Smooth muscle cell (in vitro differentiated cells): ENCODE measurements around the gene PAH. TPM values are rescaled to one million over a fixed set of nuclear protein-coding genes. Genes with fewer than 3 reads are reported as not detected.

Experiments
- DNase-seq: peaks from one replicate; lab custom pipeline; 2025; ENCODE audit not compliant: unreplicated experiment; lab: John Stamatoyannopoulos, UW
- H2AFZ ChIP-seq: fragments of 200-600 bp; sonication (generic); 2 replicates; pipeline ENCODE4 v1.6.0; 2016; ENCODE audit warnings: antibody characterized with exemption, low read depth, mild to moderate bottlenecking
- H3F3A ChIP-seq: fragments of 200-600 bp; sonication (generic); 2 replicates; pipeline ENCODE4 v1.6.0; 2017; ENCODE audit warnings: antibody characterized with exemption, low read depth
- H3K27ac ChIP-seq: fragments of 200-600 bp; sonication (generic); 2 replicates; pipeline ENCODE4 v1.5.1; 2016; ENCODE audit warnings: low read depth, mild to moderate bottlenecking
- H3K27me3 ChIP-seq: fragments of 200-600 bp; sonication (generic); 2 replicates; pipeline ENCODE4 v1.6.1; 2016; ENCODE audit warnings: low read depth, mild to moderate bottlenecking
- H3K36me3 ChIP-seq: fragments of 200-600 bp; sonication (generic); 2 replicates; pipeline ENCODE4 v1.5.1; 2016; ENCODE audit warnings: low read depth
- H3K4me1 ChIP-seq: fragments of 200-600 bp; sonication (generic); 2 replicates; pipeline ENCODE4 v1.5.1; 2016; ENCODE audit warnings: low read depth
- H3K4me2 ChIP-seq: fragments of 200-600 bp; sonication (generic); 2 replicates; pipeline ENCODE4 v1.6.0; 2016; ENCODE audit warnings: mild to moderate bottlenecking
- H3K4me3 ChIP-seq: fragments of 200-600 bp; sonication (generic); 2 replicates; pipeline ENCODE4 v1.5.1; 2016; ENCODE audit warnings: mild to moderate bottlenecking
- H3K79me2 ChIP-seq: fragments of 200-600 bp; sonication (generic); 2 replicates; pipeline ENCODE4 v1.6.0; 2016; ENCODE audit warnings: low read depth, mild to moderate bottlenecking
- H3K9ac ChIP-seq: fragments of 200-600 bp; sonication (generic); 2 replicates; pipeline ENCODE4 v1.6.0; 2016; ENCODE audit warnings: low read depth
- H3K9me3 ChIP-seq: fragments of 200-600 bp; sonication (generic); replicated peaks from 2 replicates; pipeline ENCODE4 v1.5.1; 2016; ENCODE audit warnings: low read depth
- H4K20me1 ChIP-seq: fragments of 200-600 bp; sonication (generic); 2 replicates; pipeline ENCODE4 v1.6.0; 2016; ENCODE audit warnings: low read depth
- WGBS: methylation state at CpG from one replicate; pipeline ENCODE4 v1.1.7; 2016; ENCODE audit warnings: low lambda C conversion rate; 5-methylcytosine and 5-hydroxymethylcytosine counted together
- polyA plus RNA-seq: library from polyadenylated mRNA; unstranded; fragments of >200 nt; fragmentation: Nextera tagmentation; extraction: Ambion mirVana; gene quantifications from 2 replicates; pipeline ENCODE4 v1.2.1, GENCODE V29; 2016
- total RNA-seq: library from RNA; depleted of rRNA; stranded (reverse); fragments of >200 nt; gene quantifications from 2 replicates; pipeline ENCODE4 v1.2.3, GENCODE V29; 2014
- TF ChIP-seq, protein P1 (sequence below): fragments of 200-600 bp; sonication (generic); IDR thresholded peaks from 2 replicates; pipeline ENCODE4 v1.5.1; 2017; ENCODE audit warnings: borderline replicate concordance, mild to moderate bottlenecking, antibody characterized with exemption; ENCODE audit not compliant: insufficient read depth, poor library complexity, severe bottlenecking

Gene PAH
- total and polyA plus RNA-seq, 2 experiments from 2014 or later: not detected

GRCh38 chr12:102811110-102811737 lies 105.8 kb downstream of the PAH start:
- peaks cover 10% of the 10 kb centered on the region for H3K27me3 ChIP-seq
- no peaks in the 10 kb centered on the region for H3K36me3 ChIP-seq
- H2AFZ ChIP-seq: no peak overlapping the region
- no peaks in the 10 kb centered on the region for H3K9me3 ChIP-seq
- no peak overlapping the region for H3K27ac ChIP-seq
- 33% methylated on average over 6 of the region's 6 CpGs for WGBS
- no peaks in the 10 kb centered on the region for H4K20me1 ChIP-seq
- no peaks in the 10 kb centered on the region for H3F3A ChIP-seq
- H3K79me2 ChIP-seq: no peaks in the 10 kb centered on the region
- no peak overlapping the region for H3K4me3 ChIP-seq
- no peaks in the 10 kb centered on the region for H3K4me1 ChIP-seq
- TF ChIP-seq, protein P1, sequence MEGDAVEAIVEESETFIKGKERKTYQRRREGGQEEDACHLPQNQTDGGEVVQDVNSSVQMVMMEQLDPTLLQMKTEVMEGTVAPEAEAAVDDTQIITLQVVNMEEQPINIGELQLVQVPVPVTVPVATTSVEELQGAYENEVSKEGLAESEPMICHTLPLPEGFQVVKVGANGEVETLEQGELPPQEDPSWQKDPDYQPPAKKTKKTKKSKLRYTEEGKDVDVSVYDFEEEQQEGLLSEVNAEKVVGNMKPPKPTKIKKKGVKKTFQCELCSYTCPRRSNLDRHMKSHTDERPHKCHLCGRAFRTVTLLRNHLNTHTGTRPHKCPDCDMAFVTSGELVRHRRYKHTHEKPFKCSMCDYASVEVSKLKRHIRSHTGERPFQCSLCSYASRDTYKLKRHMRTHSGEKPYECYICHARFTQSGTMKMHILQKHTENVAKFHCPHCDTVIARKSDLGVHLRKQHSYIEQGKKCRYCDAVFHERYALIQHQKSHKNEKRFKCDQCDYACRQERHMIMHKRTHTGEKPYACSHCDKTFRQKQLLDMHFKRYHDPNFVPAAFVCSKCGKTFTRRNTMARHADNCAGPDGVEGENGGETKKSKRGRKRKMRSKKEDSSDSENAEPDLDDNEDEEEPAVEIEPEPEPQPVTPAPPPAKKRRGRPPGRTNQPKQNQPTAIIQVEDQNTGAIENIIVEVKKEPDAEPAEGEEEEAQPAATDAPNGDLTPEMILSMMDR: peak; percentile 69
- no peak overlapping the region for H3K9ac ChIP-seq
- no peak overlapping the region for H3K4me2 ChIP-seq
- no peak for DNase-seq

DNA sequence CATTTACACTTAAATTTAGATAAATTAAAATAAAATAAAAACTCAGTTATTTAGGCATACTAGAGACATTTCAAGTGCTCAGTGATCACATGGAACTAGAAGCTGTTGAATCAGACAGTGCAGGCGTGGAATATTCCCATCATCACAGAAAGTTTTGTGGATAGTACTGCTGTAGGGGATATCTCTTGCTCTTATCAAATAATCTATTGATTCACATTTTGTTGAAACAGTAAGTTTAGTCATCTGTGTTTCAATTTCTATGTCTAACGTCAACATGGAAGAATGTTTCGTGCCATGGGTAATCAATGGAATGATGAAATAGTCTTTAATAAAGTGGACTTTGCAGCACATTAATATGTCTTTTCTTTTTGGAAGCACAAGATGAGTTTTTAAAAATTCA lies 108.6 kb downstream of the PAH start:
- no peak overlapping the region for H3K9ac ChIP-seq
- peaks cover 10% of the 10 kb centered on the region for H3K27me3 ChIP-seq
- H3K27ac ChIP-seq: no peak overlapping the region
- WGBS: 94% methylated on average over 3 of the region's 3 CpGs
- no peaks in the 10 kb centered on the region for H3K36me3 ChIP-seq
- H3K79me2 ChIP-seq: no peaks in the 10 kb centered on the region
- no peak overlapping the region for H3K4me3 ChIP-seq
- H3K4me1 ChIP-seq: no peaks in the 10 kb centered on the region
- H2AFZ ChIP-seq: no peak overlapping the region
- H3F3A ChIP-seq: no peaks in the 10 kb centered on the region
- TF ChIP-seq, protein P1: no peak
- no peak for DNase-seq
- H3K9me3 ChIP-seq: no peaks in the 10 kb centered on the region
- H4K20me1 ChIP-seq: no peaks in the 10 kb centered on the region
- H3K4me2 ChIP-seq: no peak overlapping the region

DNA sequence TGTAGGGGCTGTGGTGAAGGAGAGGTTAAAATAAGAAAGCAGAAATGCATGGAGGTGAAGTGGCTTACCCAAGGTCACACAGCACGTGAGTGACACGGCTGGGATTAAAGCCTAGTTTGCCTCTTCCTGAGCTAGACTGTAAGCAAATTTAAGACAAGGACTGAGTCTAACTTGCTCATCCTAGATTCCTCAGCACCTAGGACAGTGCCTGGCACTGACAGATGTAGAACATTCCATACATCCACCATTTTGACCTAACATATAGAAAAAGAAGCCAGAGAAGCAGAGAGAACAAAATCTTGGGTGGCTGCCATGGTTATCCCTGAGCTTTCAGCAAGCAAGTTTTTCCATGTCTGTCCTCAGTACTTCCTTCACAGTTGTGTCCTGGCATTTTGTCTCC lies 110.5 kb downstream of the PAH start:
- no peak for DNase-seq
- TF ChIP-seq, protein P1: no peak
- Histone ChIP-seq H3K9me3 (no peaks in the 10 kb centered on the region), H3K4me1 (no peaks in the 10 kb centered on the region), H3K27ac (no peak overlapping the region), H3K27me3 (no peaks in the 10 kb centered on the region), H2AFZ (no peak overlapping the region), H3K9ac (no peak overlapping the region), H3K79me2 (no peaks in the 10 kb centered on the region), H4K20me1 (no peaks in the 10 kb centered on the region), H3K4me3 (no peak overlapping the region), H3F3A (no peaks in the 10 kb centered on the region), H3K36me3 (no peaks in the 10 kb centered on the region), H3K4me2 (no peak overlapping the region)
- 98% methylated on average over 2 of the region's 2 CpGs for WGBS

DNA sequence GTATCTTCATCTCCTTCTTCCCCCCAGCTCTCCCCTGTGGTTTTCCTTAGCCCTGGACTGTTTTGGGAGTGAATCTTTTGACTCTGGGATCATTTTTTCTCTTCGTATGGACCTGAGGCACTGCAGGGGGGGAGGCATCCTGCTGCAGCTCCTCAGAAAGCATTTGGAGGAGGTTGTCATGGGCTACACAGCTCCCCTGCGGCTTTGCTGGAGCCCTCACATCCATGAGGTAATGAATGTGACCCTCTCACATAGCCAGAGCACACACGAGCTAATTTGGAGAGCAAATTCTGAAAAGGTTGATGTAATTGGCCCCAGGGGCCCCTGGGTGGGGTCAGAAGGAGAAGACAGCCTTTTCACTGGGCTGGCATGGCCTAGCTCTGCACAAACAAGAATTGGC lies 110.9 kb downstream of the PAH start:
- Histone ChIP-seq H3K36me3 (no peaks in the 10 kb centered on the region), H3K4me1 (no peaks in the 10 kb centered on the region), H3K79me2 (no peaks in the 10 kb centered on the region), H3K27ac (no peak overlapping the region), H3K4me2 (no peak overlapping the region), H3K4me3 (no peak overlapping the region), H3K9ac (no peak overlapping the region), H3K27me3 (no peaks in the 10 kb centered on the region), H4K20me1 (no peaks in the 10 kb centered on the region), H2AFZ (no peak overlapping the region), H3K9me3 (no peaks in the 10 kb centered on the region), H3F3A (no peaks in the 10 kb centered on the region)
- WGBS: 70% methylated on average over 3 of the region's 3 CpGs
- DNase-seq: no peak
- TF ChIP-seq, protein P1: no peak
